A549 (cell line): Measurements from ENCODE around the gene SLC22A31. TPM values are rescaled to one million over a fixed set of nuclear protein-coding genes. Genes with fewer than 3 reads are reported as not detected.

Experiments
- ATAC-seq, 2 experiments: fragments of 200-7000 bp in 1 of 2; fragments of >200 bp in 1 of 2; cut with Nextera tagmentation in 1 of 2; cut with Tn5 transposase in 1 of 2; 3 replicates each; pipeline versions ENCODE4 v1.8.0 to v1.9.1; 2018 to 2020; ENCODE audit warnings: mild to moderate bottlenecking in 1 of 2, moderate library complexity in 1 of 2
- CTCF ChIA-PET: fragments of 300-600 bp; sonication (Branson Sonifier 250); formaldehyde crosslinking; extraction: SDS; loops from one replicate; lab custom pipeline; 2021; ENCODE audit warnings: antibody characterized with exemption, inconsistent platforms; lab: Yijun Ruan, JAX
- POLR2A ChIA-PET: fragments of 350-600 bp; formaldehyde crosslinking; extraction: SDS; loops from one replicate; lab custom pipeline; 2021; ENCODE audit warnings: antibody characterized with exemption, inconsistent platforms; lab: Yijun Ruan, JAX
- DNase-seq, 2 experiments: peaks; one replicate each; pipeline versions ENCODE4 v3.0.0 to v3.0.0-alpha.2; 2011 to 2016; ENCODE audit warnings: low read depth in 1 of 2, low spot score in 1 of 2
- FAIRE-seq: peaks from 2 replicates; lab custom pipeline; 2011; peaks lifted over from hg19 to GRCh38; lab: Jason Lieb, UNC
- H3K27ac ChIP-seq, 2 experiments: fragments of >200 bp; sonication (Bioruptor Twin); formaldehyde crosslinking; 3 replicates each; pipeline ENCODE4 v1.5.1; 2016 to 2017
- H3K4me1 ChIP-seq: fragments of >200 bp; sonication (Bioruptor Twin); formaldehyde crosslinking; 3 replicates; pipeline ENCODE4 v1.6.1; 2016
- H3K4me2 ChIP-seq: fragments of >200 bp; sonication (Bioruptor Twin); formaldehyde crosslinking; 3 replicates; pipeline ENCODE4 v1.6.1; 2016
- H3K4me3 ChIP-seq: fragments of >200 bp; sonication (Bioruptor Twin); formaldehyde crosslinking; 3 replicates; pipeline ENCODE4 v1.5.1; 2016
- H3K9me3 ChIP-seq: fragments of >200 bp; sonication (Bioruptor Twin); formaldehyde crosslinking; 3 replicates; pipeline ENCODE4 v1.6.1; 2016
- BCL3 ChIP-seq: fragments of >200 bp; sonication (Bioruptor Twin); formaldehyde crosslinking; IDR thresholded peaks from 3 replicates; pipeline ENCODE4 v1.6.1; 2016
- BHLHE40 ChIP-seq: IDR thresholded peaks from 2 replicates; pipeline ENCODE4 v1.6.1; 2012; ENCODE audit warnings: low read depth, low read length, inconsistent platforms
- CHD2 ChIP-seq: fragments of 150-350 bp; IDR thresholded peaks from 2 replicates; pipeline ENCODE4 v1.6.1; 2014; ENCODE audit warnings: low read length; ENCODE audit not compliant: partially characterized antibody
- E2F6 ChIP-seq: IDR thresholded peaks from 2 replicates; pipeline ENCODE4 v1.6.1; 2012; ENCODE audit warnings: low read depth, borderline replicate concordance
- EHF ChIP-seq: fragments of 250-450 bp; sonication (Bioruptor Pico); IDR thresholded peaks from 2 replicates; pipeline ENCODE4 v1.5.0; 2020; ENCODE audit warnings: mild to moderate bottlenecking
- EP300 ChIP-seq, 2 experiments: fragments of >200 bp; sonication (Bioruptor Twin); formaldehyde crosslinking; IDR thresholded peaks; 2 replicates in 1 of 2; 3 replicates in 1 of 2; pipeline ENCODE4 v1.6.1; 2016 to 2017
- FOXS1 ChIP-seq: fragments of 250-450 bp; sonication (Bioruptor Pico); IDR thresholded peaks from 2 replicates; pipeline ENCODE4 v1.5.0; 2020; ENCODE audit warnings: mild to moderate bottlenecking, moderate library complexity
- HES2 ChIP-seq: fragments of >200 bp; sonication (Bioruptor Twin); formaldehyde crosslinking; IDR thresholded peaks from 2 replicates; pipeline ENCODE4 v1.6.1; 2016
- HEYL ChIP-seq: fragments of 250-450 bp; sonication (Bioruptor Pico); IDR thresholded peaks from 2 replicates; pipeline ENCODE4 v1.8.0; 2021; ENCODE audit warnings: mild to moderate bottlenecking, moderate library complexity
- JUNB ChIP-seq: fragments of >200 bp; sonication (Bioruptor Twin); formaldehyde crosslinking; IDR thresholded peaks from 2 replicates; pipeline ENCODE4 v1.6.1; 2016
- KDM5A ChIP-seq: fragments of 200-600 bp; sonication (generic); IDR thresholded peaks from 2 replicates; pipeline ENCODE4 v1.6.1; 2016; ENCODE audit warnings: antibody characterized with exemption, mild to moderate bottlenecking
- MAFK ChIP-seq: fragments of 450-650 bp; IDR thresholded peaks from 2 replicates; pipeline ENCODE4 v1.6.1; 2014; ENCODE audit not compliant: partially characterized antibody
- MYC ChIP-seq: IDR thresholded peaks from 2 replicates; pipeline ENCODE4 v1.6.1; 2012; ENCODE audit warnings: mild to moderate bottlenecking, inconsistent platforms, low read length, improper control_type of control experiment, borderline replicate concordance
- NFE2L2 ChIP-seq: fragments of 150-350 bp; conservative IDR thresholded peaks from 2 replicates; pipeline ENCODE4 v1.6.1; 2014; ENCODE audit warnings: low read length
- RCOR1 ChIP-seq: fragments of 150-350 bp; IDR thresholded peaks from 2 replicates; pipeline ENCODE4 v1.6.1; 2014; ENCODE audit warnings: antibody characterized with exemption, low read length, low read depth
- REST ChIP-seq: fragments of 200-600 bp; sonication (generic); IDR thresholded peaks from 2 replicates; pipeline ENCODE4 v1.6.1; 2016; ENCODE audit warnings: antibody characterized with exemption, mild to moderate bottlenecking, moderate library complexity
- RNF2 ChIP-seq: fragments of 200-600 bp; sonication (generic); IDR thresholded peaks from 2 replicates; pipeline ENCODE4 v1.6.1; 2016; ENCODE audit warnings: low read depth, mild to moderate bottlenecking, antibody characterized with exemption, moderate library complexity, borderline replicate concordance
- USF2 ChIP-seq: fragments of 450-650 bp; IDR thresholded peaks from 2 replicates; pipeline ENCODE4 v1.6.1; 2014; ENCODE audit warnings: antibody characterized with exemption
- ZNF302 ChIP-seq: fragments of 250-450 bp; sonication (Bioruptor Pico); IDR thresholded peaks from 2 replicates; pipeline ENCODE4 v1.9.0; 2021; ENCODE audit warnings: inconsistent platforms, mild to moderate bottlenecking, moderate library complexity
- WGBS: methylation state at CpG from one replicate; pipeline ENCODE4 v1.1.6; 2017; ENCODE audit errors: missing lambda C conversion rate; 5-methylcytosine and 5-hydroxymethylcytosine counted together
- polyA plus RNA-seq, 4 experiments: library from polyadenylated mRNA; depleted of rRNA in 3 of 4; stranded (reverse); fragments of >200 nt; fragmentation: RNase III in 1 of 4; extraction: RNeasy Plus Mini Kit Qiagen cat#74134 plus additional on column Dnase treatment in 1 of 4; gene quantifications; 2 replicates in 3 of 4; 3 replicates in 1 of 4; pipeline ENCODE4 v1.2.3, GENCODE V29; 2011 to 2017

The SLC22A31 gene
- polyA plus RNA-seq, 2 of the 4 experiments (the other 2 are of a cell fraction), result 0.36 to 0.77 TPM

- no peak for TF ChIP-seq EHF
- TF ChIP-seq REST, result no peak
- no peak for TF ChIP-seq BCL3
- no peak for TF ChIP-seq RCOR1
- TF ChIP-seq KDM5A, result no peak
- TF ChIP-seq E2F6, result no peak
These were observed 25.5 kb downstream of the SLC22A31 start (continued) for GRCh38 chr16:89174877-89175276.

GRCh38 chr16:89174055-89174827 is 26.1 kb downstream of the SLC22A31 start:
- peaks cover 11% of the 10 kb centered on the region; the same call in 1 of the 3 replicates for H3K4me1 ChIP-seq
- no peak overlapping the region for H3K4me2 ChIP-seq
- H3K27ac ChIP-seq, result no peak overlapping the region
- CTCF ChIA-PET, result interaction anchor here (1.3 kb wide), 1 partner anchor 437 kb away, joined by 5 read pairs; no protein-coding TSS in a partner anchor
- 71% methylated on average over 21 of the region's 23 CpGs for WGBS
- ATAC-seq, result no peak
- no peak for TF ChIP-seq CHD2
- TF ChIP-seq HES2, result no peak
- no peak for TF ChIP-seq FOXS1 (CRISPR knock-in tag)
- no peak for TF ChIP-seq RNF2
- no peak for TF ChIP-seq JUNB
- TF ChIP-seq ZNF302 (CRISPR knock-in tag), result no peak
- TF ChIP-seq MYC, result no peak
- no peak for TF ChIP-seq BCL3
- no peak for TF ChIP-seq HEYL (CRISPR knock-in tag)
- no peak for TF ChIP-seq NFE2L2
- TF ChIP-seq USF2, result no peak
- no peak for TF ChIP-seq EHF
- no peak for TF ChIP-seq MAFK
- no peak for TF ChIP-seq BHLHE40
- no peak for TF ChIP-seq EP300 (IDR thresholded peaks at IDR 0.05)
- TF ChIP-seq, all 56 proteins: peak for 0
- Histone ChIP-seq H3K9me3 (no peaks in the 10 kb centered on the region), H3K4me3 (no peak overlapping the region)
- POLR2A ChIA-PET, result no interaction called here
- FAIRE-seq (no peak), DNase-seq (no peak)
